GM19023 (cell line): ENCODE data around the gene ACTR6.
"Not testable (repeated sequence)": the region's sequence is repeated elsewhere in the genome, so short reads cannot be mapped to it uniquely, and the experiment has no call there.

Source experiments
- ATAC-seq: cut with Tn5 transposase; IDR thresholded peaks from one replicate; pipeline ENCODE4 v1.9.1; 2021; ENCODE audit warnings: mild to moderate bottlenecking, moderate library complexity; ENCODE audit not compliant: unreplicated experiment

ACTR6 gene

DNA sequence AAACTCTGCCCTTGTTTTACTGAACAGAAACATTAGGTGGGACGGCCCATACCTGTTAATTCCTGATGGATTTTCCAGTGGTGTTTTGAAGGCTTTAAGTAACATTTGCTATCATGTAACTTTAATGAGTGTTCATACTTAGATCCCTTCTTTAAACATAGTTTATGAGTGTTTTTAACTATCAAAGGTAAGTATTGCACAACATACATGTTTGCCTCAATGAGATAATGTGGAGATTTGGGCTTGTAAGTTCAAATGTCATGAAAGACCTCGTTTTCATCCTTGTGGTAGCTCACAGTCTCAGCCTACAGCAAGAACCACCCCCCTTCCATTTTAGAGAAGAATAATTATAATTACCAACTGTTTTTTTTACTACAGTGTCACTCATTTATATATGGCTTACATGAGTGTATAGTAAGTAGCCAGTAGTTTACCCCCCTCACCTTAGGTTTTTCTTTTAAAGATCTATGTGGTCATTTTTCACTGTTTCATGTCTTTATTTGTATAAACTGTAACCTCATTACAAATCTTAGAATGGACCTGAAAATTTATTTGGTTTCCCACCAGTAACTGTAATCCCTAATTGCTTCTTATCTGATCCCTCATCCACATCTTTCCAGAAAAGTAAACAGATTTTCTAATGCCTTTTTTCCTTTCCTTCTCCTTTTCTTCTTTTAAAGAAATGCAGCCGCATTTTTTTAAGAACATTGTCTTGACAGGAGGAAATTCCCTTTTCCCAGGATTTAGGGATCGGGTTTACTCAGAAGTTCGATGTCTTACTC is 18.9 kb downstream of the ACTR6 start:
- ATAC-seq, result no peak

DNA sequence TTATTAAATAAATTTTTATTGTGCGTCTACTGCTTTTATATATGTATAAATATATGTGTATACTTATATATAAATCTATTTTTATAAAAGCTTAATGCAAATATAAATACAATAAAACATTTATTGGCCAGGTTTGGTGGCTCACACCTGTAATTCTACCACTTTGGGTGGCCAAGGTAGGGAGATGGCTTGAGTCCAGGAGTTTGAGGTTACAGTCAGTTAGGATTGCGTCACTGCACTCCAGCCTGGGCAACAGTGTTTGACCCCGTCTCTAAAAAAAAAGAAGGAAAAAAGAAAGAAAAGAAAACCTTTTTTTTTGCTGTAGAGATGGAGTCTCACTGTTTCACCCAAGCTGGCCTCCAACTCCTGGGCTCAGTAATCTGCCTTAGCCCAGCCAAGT is 20.9 kb downstream of the ACTR6 start:
- ATAC-seq, result no peak

DNA sequence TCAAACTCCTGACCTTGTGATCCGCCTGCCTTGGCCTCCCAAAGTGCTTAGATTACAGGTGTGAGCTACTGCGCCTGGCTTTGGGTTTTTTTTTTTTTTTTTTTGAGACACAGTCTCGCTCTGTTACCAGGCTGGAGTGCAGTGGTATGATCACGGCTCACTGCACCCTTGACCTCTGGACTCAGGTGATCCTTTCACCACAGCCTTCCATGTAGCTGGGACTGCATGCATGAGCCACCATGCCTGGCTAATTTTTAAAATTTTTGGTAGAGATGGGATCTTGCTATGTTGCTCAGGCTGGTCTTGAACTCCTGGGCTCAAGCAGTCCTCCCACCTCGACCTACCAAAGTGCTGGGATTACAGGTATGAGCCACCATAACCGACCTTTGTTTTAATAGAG is 21.6 kb downstream of the ACTR6 start:
- ATAC-seq, result not testable (repeated sequence)

GRCh38 chr12:100225491-100225890 is 24.9 kb downstream of the ACTR6 start:
- no peak for ATAC-seq

DNA sequence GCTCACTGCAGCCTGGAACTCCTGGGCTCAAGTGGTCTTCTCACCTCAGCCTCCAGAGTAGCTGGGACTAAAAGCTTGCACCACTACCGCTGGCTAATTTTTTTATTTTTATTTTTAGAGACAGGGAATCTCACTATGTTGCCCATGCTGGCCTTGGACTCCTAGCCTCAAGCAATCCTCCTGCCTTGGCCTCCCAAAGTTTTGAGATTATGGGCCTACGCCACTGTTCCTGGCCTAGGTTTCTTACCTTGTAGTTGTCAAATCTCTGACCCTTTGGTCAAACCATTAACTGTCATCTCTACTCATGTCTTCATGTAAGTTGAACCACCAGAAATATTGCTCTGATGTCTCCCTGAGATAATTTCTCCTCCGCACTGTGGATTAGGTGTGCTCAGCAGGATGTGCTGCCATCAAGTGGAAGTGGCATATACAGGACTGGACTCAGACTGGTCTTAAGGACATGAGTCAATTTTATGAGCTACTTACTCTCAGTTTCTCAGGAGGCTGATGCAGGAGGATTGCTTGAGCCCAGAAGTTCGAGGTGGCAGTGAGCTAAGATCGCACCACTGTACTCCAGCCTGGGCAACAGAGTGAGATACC is 28.5 kb downstream of the ACTR6 start:
- no peak for ATAC-seq

DNA sequence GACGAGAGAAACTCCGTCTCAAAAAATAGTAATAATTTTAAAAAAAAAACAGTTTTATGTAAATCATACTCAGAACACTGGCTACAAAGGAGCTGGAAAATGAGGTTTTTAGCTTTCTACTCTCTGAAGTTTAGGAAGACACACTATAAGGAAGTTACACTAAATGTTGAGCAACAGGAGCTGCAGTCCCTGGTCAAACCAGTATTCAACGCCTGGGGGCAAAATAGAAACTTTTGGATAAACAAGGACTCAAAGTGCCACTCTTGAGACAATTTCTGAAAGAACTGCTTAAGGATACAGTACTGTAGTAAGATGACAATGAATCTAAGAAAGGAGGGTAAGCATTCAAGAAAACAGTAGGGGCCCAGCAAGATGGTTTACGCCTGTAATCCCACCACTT is 29.3 kb downstream of the ACTR6 start:
- ATAC-seq, result no peak

GRCh38 chr12:100231873-100232272 is 31.3 kb downstream of the ACTR6 start:
- ATAC-seq, result not testable (repeated sequence)

DNA sequence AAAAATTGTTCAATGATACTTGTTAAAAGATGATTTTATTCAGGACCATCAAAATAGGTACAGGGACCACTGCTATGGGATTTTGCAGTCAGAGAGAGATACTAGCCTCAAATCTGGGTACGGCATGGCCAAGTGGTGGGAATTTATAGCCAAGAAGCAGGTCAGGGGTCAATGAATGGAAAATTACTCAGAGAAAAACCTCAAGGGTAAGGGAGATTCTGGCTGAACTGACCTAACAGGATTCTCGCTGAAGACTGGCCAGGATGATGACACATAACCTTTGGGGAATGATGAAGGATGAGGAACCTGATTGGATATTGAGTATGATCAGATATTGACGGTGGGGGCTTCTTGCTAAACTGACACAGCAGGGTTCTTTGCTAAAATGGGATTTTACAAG is 33.6 kb downstream of the ACTR6 start:
- ATAC-seq, result no peak

- no peak for ATAC-seq
Measured at GRCh38 chr12:100234591-100235304, 34.1 kb downstream of the ACTR6 start.

DNA sequence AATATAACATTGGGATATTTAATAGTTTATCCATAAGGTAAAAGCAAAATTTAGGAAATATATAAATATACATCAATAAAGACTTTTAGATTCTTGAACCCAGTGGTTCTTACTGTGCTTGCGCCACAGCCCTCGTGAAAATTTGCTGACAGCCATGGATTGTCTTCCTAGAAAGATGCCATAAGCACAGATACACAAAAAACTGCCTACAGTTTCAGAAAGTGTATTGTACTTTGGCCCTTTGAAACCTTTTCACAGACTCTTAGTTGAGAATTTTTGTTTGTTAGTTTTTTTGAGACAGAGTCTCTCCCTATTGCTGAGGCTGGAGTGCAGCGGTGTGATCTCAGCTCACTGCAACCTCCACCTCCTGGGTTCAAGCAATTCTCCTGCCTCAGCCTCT is 38.2 kb downstream of the ACTR6 start:
- no peak for ATAC-seq

- ATAC-seq, result no peak
Measured at GRCh38 chr12:100239589-100239988, 39.0 kb downstream of the ACTR6 start.

- no peak for ATAC-seq
Measured at GRCh38 chr12:100243137-100243536, 42.5 kb downstream of the ACTR6 start.

DNA sequence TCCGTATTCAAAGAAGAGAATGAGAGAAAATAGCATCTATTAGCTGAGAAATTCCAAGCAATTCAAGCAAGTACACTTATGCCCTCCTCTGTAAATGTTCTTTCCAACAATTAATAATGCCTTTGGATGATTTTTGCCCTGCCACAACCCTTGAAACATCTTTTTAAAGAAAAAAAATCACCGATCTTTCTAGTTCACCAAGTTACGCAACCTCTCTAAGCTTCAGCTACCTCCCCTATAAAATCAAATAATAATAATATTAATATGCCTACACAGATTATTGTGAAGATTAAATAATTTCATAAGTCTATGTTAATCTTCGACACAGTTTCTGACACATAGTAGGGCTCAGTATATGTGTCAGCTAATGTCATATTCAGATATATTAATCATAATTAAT is 47.1 kb downstream of the ACTR6 start:
- no peak for ATAC-seq

DNA sequence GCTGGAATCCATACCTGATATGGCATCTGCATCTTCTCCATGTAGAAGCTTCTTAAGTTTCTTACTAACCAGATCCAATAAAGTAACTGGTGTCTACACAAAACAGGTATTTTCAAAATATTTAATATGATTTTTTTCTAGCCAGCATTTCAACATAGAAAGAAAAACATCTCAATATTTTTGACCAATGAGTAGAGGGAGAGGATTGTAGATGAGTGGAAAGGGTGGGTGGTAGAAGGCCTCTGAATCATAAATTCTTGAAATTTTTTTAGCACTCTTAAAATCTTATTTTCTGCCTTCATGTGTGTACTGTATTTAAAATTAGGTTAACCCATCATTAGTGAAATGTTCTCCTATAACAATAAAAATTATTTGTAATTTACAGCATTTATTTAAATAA is 48.3 kb downstream of the ACTR6 start:
- no peak for ATAC-seq

DNA sequence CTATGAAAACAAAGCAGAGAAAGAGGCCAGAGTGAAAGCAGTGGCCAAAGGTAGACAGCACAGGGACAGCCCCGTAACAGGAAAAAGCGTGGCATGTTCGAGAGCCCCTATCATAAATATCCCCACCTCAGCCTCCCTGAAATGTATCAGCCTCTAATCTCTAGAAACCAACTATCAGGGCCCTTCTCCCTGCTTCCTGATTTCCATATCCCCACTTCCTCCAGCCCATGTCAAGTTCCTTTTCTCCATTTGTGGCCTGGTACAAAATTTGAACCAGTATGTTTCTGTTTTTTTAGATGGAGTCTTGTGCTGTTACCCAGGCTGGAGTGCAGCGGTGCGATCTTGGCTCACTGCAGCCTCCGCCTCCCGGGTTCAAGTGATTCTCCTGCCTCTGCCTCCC is 49.3 kb downstream of the ACTR6 start:
- no peak for ATAC-seq

- ATAC-seq, result no peak
Measured at GRCh38 chr12:100251917-100252316, 51.3 kb downstream of the ACTR6 start.

DNA sequence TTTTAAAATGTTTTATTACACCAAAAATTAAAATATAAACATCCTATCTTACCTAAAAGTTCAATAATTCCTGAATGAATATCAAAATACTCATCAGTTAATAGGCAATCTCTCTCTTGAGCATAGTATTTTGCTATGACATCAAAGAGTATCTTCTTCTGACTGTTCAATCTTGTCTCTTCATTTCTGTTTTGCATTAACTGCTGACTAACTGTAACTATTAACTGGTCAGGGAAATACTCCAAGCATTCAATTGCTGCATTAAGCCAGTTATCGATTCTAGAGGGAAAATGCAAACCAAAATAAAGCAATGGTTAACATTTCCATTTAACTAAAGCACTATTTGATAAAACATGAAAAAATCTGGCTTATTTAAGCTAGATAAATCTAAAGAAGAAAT is 52.8 kb downstream of the ACTR6 start:
- no peak for ATAC-seq

- ATAC-seq, result no peak
Measured at GRCh38 chr12:100254876-100255275, 54.3 kb downstream of the ACTR6 start.

DNA sequence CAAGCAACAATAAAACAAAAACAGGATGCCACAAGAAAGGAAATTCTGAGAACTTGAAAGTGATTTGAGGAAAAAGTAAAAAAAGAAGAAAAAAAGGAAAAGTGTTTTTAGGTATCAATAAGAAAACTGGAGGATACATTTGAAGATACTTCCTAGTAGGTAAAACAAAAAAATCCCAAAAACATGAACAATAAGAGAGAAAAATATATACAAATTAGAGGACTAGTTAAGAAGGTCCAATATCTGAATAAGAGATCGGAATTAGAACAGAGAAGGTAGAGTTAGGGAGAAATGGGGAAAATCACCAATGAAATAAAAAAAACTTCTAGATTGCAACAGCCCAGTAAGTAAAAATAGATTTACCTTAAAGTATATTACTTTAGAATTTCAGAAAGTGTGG is 57.5 kb downstream of the ACTR6 start:
- ATAC-seq, result no peak

DNA sequence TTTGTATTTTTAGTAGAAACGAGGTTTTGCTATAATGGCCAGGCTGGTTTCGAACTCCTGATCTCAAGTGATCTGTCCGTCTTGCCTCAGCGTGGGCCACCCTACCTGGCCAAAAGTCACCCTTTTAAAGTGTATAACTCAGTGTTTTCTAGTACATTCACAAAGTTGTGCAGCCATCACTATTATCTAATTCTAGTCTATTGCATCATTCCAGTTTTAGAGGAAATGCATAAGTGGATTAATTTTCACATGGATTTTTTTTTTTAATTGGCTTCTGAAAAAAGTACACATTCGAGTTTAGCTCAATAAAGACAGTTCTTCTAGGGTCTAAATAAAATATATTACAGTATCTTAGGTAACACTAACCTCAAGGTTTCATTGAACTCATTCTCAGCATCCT is 62.5 kb downstream of the ACTR6 start:
- no peak for ATAC-seq

- not testable (repeated sequence) for ATAC-seq
Measured at GRCh38 chr12:100265107-100265506, 64.5 kb downstream of the ACTR6 start.
